Keratinocyte (primary cell): ENCODE measurements around the gene RASAL2. TPM values are rescaled to one million over a fixed set of nuclear protein-coding genes. Genes with fewer than 3 reads are reported as not detected.
A peak's percentile ranks its signal among the peaks of the same experiment; 100 is the strongest.

ENCODE experiments used
- DNase-seq: peaks from one replicate; pipeline ENCODE4 v3.0.0-alpha.2; 2011; ENCODE audit warnings: low read depth, missing footprints, low spot score
- FAIRE-seq: peaks from 2 replicates; lab custom pipeline; 2011; peaks lifted over from hg19 to GRCh38; lab: Jason Lieb, UNC
- H2AFZ ChIP-seq: 2 replicates; pipeline ENCODE4 v1.6.0; 2012; ENCODE audit warnings: low read length, control low read depth, inconsistent platforms; ENCODE audit not compliant: control insufficient read depth
- H3K27ac ChIP-seq: 2 replicates; pipeline ENCODE4 v1.5.1; 2011; ENCODE audit warnings: low read length; ENCODE audit not compliant: control insufficient read depth, insufficient read depth
- H3K27me3 ChIP-seq: 3 replicates; pipeline ENCODE4 v1.6.0; 2011; ENCODE audit warnings: low read length; ENCODE audit not compliant: control insufficient read depth, insufficient read depth; ENCODE audit errors: extremely low read depth
- H3K36me3 ChIP-seq, 2 experiments: 2 replicates in 1 of 2; 3 replicates in 1 of 2; pipeline ENCODE4 v1.5.1; 2011; ENCODE audit warnings: low read length in 2 of 2, mild to moderate bottlenecking in 1 of 2; ENCODE audit not compliant: control insufficient read depth in 2 of 2, insufficient read depth in 2 of 2; ENCODE audit errors: extremely low read depth in 1 of 2
- H3K4me1 ChIP-seq: 3 replicates; pipeline ENCODE4 v1.5.1; 2011; ENCODE audit warnings: low read length; ENCODE audit not compliant: control insufficient read depth, insufficient read depth; ENCODE audit errors: extremely low read depth
- H3K4me2 ChIP-seq: 3 replicates; pipeline ENCODE4 v1.6.0; 2011; ENCODE audit warnings: low read depth, low read length; ENCODE audit not compliant: control insufficient read depth, insufficient read depth; ENCODE audit errors: extremely low read depth
- H3K4me3 ChIP-seq, 3 experiments: fragments of 200-600 bp in 1 of 3; sonication (generic) in 1 of 3; 2 replicates in 2 of 3; 3 replicates in 1 of 3; pipeline ENCODE4 v1.5.1; 2011 to 2016; ENCODE audit warnings: low read length in 3 of 3, mild to moderate bottlenecking in 3 of 3, control low read depth in 2 of 3, inconsistent platforms in 1 of 3, low read depth in 1 of 3, mixed read lengths in 1 of 3, mixed run types in 1 of 3, moderate library complexity in 1 of 3; ENCODE audit not compliant: control insufficient read depth in 2 of 3, insufficient read depth in 2 of 3; ENCODE audit errors: extremely low read depth in 1 of 3
- H3K79me2 ChIP-seq: 2 replicates; pipeline ENCODE4 v1.6.0; 2012; ENCODE audit warnings: low read length; ENCODE audit not compliant: control insufficient read depth, insufficient read depth
- H3K9ac ChIP-seq: 3 replicates; pipeline ENCODE4 v1.6.0; 2011; ENCODE audit warnings: low read length; ENCODE audit not compliant: control insufficient read depth, insufficient read depth; ENCODE audit errors: extremely low read depth
- H3K9me1 ChIP-seq: 3 replicates; pipeline ENCODE4 v1.6.0; 2011; ENCODE audit warnings: low read length; ENCODE audit not compliant: control insufficient read depth, insufficient read depth; ENCODE audit errors: extremely low read depth
- H3K9me3 ChIP-seq: 2 replicates; pipeline ENCODE4 v1.5.1; 2012; ENCODE audit warnings: low read depth, low read length; ENCODE audit not compliant: control insufficient read depth
- H4K20me1 ChIP-seq: 3 replicates; pipeline ENCODE4 v1.6.0; 2011; ENCODE audit warnings: low read length; ENCODE audit not compliant: control insufficient read depth, insufficient read depth; ENCODE audit errors: extremely low read depth
- EZH2 ChIP-seq: IDR thresholded peaks from one replicate; pipeline ENCODE4 v1.6.1; 2012; ENCODE audit warnings: inconsistent platforms, mild to moderate bottlenecking, low read length, moderate library complexity
- dilution Hi-C: fragments of 300-500 bp; cut with MboI; formaldehyde crosslinking; loops from one replicate; pipeline ENCODE4 v1.7.0; 2020; ENCODE audit warnings: low sequenced_read_pairs; ENCODE audit not compliant: extremely low pct_ligation_motif_present
- polyA plus RNA-seq, 5 experiments: library from polyadenylated mRNA; depleted of rRNA in 3 of 5; stranded (reverse) in 3 of 5; stranded (forward) in 1 of 5; unstranded in 1 of 5; fragments of >200 nt; gene quantifications; 1 replicate in 1 of 5; 2 replicates in 3 of 5; 3 replicates in 1 of 5; pipeline versions ENCODE4 v1.2.1 to v1.2.3, GENCODE V29; 2011 to 2012; ENCODE audit warnings: missing spikeins in 2 of 5, low read depth in 1 of 5, low replicate concordance in 1 of 5
- TF ChIP-seq, protein P1 (sequence below), 3 experiments: IDR thresholded peaks in 1 of 3; conservative IDR thresholded peaks in 1 of 3; optimal IDR thresholded peaks in 1 of 3; 2 replicates in 2 of 3; 3 replicates in 1 of 3; pipeline versions ENCODE3 to v1.5.1; 2011; ENCODE audit warnings: low read length in 3 of 3, mild to moderate bottlenecking in 3 of 3, moderate library complexity in 2 of 3, control low read depth in 1 of 3, inconsistent platforms in 1 of 3; ENCODE audit not compliant: insufficient read depth in 2 of 3; ENCODE audit errors: extremely low read depth in 1 of 3

The RASAL2 gene
- polyA plus RNA-seq, 1 donor (not counting 4 experiments of a cell fraction or from before 2014, with no cell fraction given) = 27.2 TPM

DNA sequence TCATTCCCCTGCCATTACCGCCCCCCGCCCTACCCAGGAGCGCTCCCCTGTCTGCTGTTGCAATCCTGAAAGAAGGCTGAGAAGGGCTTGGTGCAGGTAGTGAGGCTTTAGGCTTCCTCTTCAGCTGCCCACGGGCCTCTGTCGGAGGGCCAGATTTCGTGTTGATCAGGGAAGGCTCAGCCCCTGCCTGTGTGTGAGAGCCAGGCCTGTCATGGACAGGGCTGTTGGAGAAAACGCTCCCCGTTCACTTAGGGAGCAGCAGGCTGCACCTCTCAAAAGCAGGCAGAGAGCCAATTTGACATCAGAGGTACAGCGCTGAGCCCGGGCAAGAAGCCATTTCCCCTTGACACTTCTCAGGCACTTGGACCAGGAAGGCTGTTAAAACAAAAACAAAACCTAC is 438.0 kb downstream of the RASAL2 start:
- H3K4me2 ChIP-seq = peak overlapping the region; percentile 46
- FAIRE-seq (no peak), DNase-seq (no peak)
- TF ChIP-seq EZH2 = no peak
- TF ChIP-seq, protein P1, sequence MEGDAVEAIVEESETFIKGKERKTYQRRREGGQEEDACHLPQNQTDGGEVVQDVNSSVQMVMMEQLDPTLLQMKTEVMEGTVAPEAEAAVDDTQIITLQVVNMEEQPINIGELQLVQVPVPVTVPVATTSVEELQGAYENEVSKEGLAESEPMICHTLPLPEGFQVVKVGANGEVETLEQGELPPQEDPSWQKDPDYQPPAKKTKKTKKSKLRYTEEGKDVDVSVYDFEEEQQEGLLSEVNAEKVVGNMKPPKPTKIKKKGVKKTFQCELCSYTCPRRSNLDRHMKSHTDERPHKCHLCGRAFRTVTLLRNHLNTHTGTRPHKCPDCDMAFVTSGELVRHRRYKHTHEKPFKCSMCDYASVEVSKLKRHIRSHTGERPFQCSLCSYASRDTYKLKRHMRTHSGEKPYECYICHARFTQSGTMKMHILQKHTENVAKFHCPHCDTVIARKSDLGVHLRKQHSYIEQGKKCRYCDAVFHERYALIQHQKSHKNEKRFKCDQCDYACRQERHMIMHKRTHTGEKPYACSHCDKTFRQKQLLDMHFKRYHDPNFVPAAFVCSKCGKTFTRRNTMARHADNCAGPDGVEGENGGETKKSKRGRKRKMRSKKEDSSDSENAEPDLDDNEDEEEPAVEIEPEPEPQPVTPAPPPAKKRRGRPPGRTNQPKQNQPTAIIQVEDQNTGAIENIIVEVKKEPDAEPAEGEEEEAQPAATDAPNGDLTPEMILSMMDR (optimal IDR thresholded peaks at IDR 0.05 in 1 of 3, IDR thresholded peaks at IDR 0.05 in 1 of 3, conservative IDR thresholded peaks at IDR 0.05 in 1 of 3; ENCODE audit: extremely low read depth in 1 of 3, insufficient read depth in 2 of 3, low read length in 3 of 3) = no peak
- dilution Hi-C loops = no loop called here
- peak overlapping the region; percentile 57 for H2AFZ ChIP-seq
- H3K9me1 ChIP-seq = no peaks in the 10 kb centered on the region
- peak overlapping the region; percentile 30 for H3K9ac ChIP-seq
- H3K27ac ChIP-seq = no peak overlapping the region
- peaks cover 24% of the 10 kb centered on the region for H3K4me1 ChIP-seq
- H4K20me1 ChIP-seq = no peaks in the 10 kb centered on the region
- peak overlapping the region in 1 of 3 experiments; percentile 17 for H3K4me3 ChIP-seq
- H3K9me3 ChIP-seq = no peaks in the 10 kb centered on the region
- no peaks in the 10 kb centered on the region for H3K27me3 ChIP-seq
- H3K79me2 ChIP-seq = no peaks in the 10 kb centered on the region
- H3K36me3 ChIP-seq = no peaks in the 10 kb centered on the region

DNA sequence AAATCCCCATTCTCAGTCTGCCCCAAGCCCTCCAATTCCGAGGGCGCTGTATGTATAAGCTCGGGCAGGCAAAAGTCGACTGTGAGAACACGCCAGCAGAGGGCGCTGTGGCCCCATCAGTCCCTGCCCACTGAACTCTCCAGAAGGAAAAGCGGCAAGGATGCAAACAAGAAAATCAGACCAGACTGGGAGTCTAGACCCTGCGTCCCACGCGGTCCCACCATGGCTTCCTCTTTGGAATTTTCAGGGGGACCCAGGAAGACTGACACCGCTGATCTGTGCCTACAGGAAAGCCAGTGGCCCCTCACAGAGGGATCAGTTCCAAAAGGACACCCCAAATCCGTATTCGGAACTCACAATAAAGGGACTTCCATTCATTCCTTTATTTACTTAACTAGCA is 438.5 kb downstream of the RASAL2 start:
- Histone ChIP-seq H3K4me1 (peaks cover 29% of the 10 kb centered on the region), H3K9me1 (no peaks in the 10 kb centered on the region), H3K9ac (peak overlapping the region; percentile 30), H3K4me3 (no peak overlapping the region), H3K27me3 (no peaks in the 10 kb centered on the region), H3K4me2 (peak overlapping the region; percentile 46), H3K36me3 (no peaks in the 10 kb centered on the region), H3K9me3 (no peaks in the 10 kb centered on the region), H4K20me1 (no peaks in the 10 kb centered on the region), H3K27ac (no peak overlapping the region), H3K79me2 (no peaks in the 10 kb centered on the region), H2AFZ (no peak overlapping the region)
- no peak for DNase-seq
- TF ChIP-seq, protein P1 (optimal IDR thresholded peaks at IDR 0.05 in 1 of 3, IDR thresholded peaks at IDR 0.05 in 1 of 3, conservative IDR thresholded peaks at IDR 0.05 in 1 of 3; ENCODE audit: extremely low read depth in 1 of 3, insufficient read depth in 2 of 3, low read length in 3 of 3) = peak; percentile 86 to 93 (median 93)
- no peak for TF ChIP-seq EZH2
- peak; percentile 70 for FAIRE-seq
- dilution Hi-C loops = no loop called here
